GM12878 (cell line): ENCODE data around the gene SORL1. TPM values are rescaled to one million over a fixed set of nuclear protein-coding genes. Genes with fewer than 3 reads are reported as not detected.

Experiments
- ATAC-seq: fragments of 200-7000 bp; cut with Tn5 transposase; 3 replicates; pipeline ENCODE4 v1.9.1; 2020; ENCODE audit warnings: mild to moderate bottlenecking, moderate library complexity
- BruUV-seq: library from RNA; stranded (reverse); fragments of 400-500 nt; replicated peaks from 2 replicates; lab custom pipeline; 2021; lab: Mats Ljungman, UMichigan
- CTCF ChIA-PET: fragments of 300-600 bp; sonication (Branson Sonifier 250); formaldehyde crosslinking; extraction: SDS; loops from one replicate; lab custom pipeline; 2021; ENCODE audit warnings: inconsistent platforms; lab: Yijun Ruan, JAX
- POLR2A ChIA-PET: fragments of 350-600 bp; formaldehyde crosslinking; extraction: SDS; loops from one replicate; lab custom pipeline; 2021; ENCODE audit warnings: inconsistent platforms; lab: Charles Lee
- RAD21 ChIA-PET: fragments of 300-600 bp; sonication (Branson Sonifier 250); formaldehyde crosslinking; loops from one replicate; lab custom pipeline; 2023; ENCODE audit warnings: antibody characterized with exemption; ENCODE audit not compliant: unreplicated experiment; lab: Charles Lee
- SMC1A ChIA-PET: fragments of 300-600 bp; sonication (Branson Sonifier 250); formaldehyde crosslinking; loops from one replicate; lab custom pipeline; 2023; ENCODE audit not compliant: unreplicated experiment, uncharacterized antibody; lab: Charles Lee
- DNase-seq: peaks from one replicate; pipeline ENCODE4 v3.0.0-alpha.2; 2011; ENCODE audit warnings: low read depth, low spot score
- FAIRE-seq: peaks from 3 replicates; lab custom pipeline; 2011; peaks lifted over from hg19 to GRCh38; lab: Jason Lieb, UNC
- H2AFZ ChIP-seq: 2 replicates; pipeline ENCODE4 v1.6.0; 2011; ENCODE audit warnings: low read depth, low read length, control low read depth; ENCODE audit not compliant: control insufficient read depth
- H3K27ac ChIP-seq: 2 replicates; pipeline ENCODE4 v1.5.1; 2011; ENCODE audit warnings: control low read depth; ENCODE audit not compliant: control insufficient read depth, insufficient read depth
- H3K27me3 ChIP-seq, 2 experiments: replicated peaks in 1 of 2; 2 replicates each; pipeline versions ENCODE4 v1.6.0 to v1.6.1; 2011; ENCODE audit warnings: low read length in 1 of 2; ENCODE audit not compliant: control insufficient read depth in 2 of 2, insufficient read depth in 2 of 2
- H3K36me3 ChIP-seq, 2 experiments: 2 replicates each; pipeline ENCODE4 v1.5.1; 2011; ENCODE audit warnings: low read length in 1 of 2; ENCODE audit not compliant: control insufficient read depth in 2 of 2, insufficient read depth in 2 of 2
- H3K4me1 ChIP-seq: 2 replicates; pipeline ENCODE4 v1.6.1; 2011; ENCODE audit warnings: mild to moderate bottlenecking, low read length, moderate library complexity, mixed read lengths; ENCODE audit not compliant: control insufficient read depth, insufficient read depth
- H3K4me2 ChIP-seq: 2 replicates; pipeline ENCODE4 v1.6.0; 2011; ENCODE audit warnings: control low read depth; ENCODE audit not compliant: control insufficient read depth, insufficient read depth
- H3K4me3 ChIP-seq: fragments of 200-600 bp; sonication (generic); 2 replicates; pipeline ENCODE4 v1.5.1; 2016
- H3K79me2 ChIP-seq: 2 replicates; pipeline ENCODE4 v1.6.0; 2011; ENCODE audit warnings: low read length; ENCODE audit not compliant: control insufficient read depth, insufficient read depth
- H3K9ac ChIP-seq: 2 replicates; pipeline ENCODE4 v1.8.0; 2011; ENCODE audit warnings: low read length, control low read depth, mixed read lengths; ENCODE audit not compliant: control insufficient read depth, insufficient read depth
- H3K9me3 ChIP-seq: replicated peaks from 3 replicates; pipeline ENCODE4 v1.5.1; 2011; ENCODE audit warnings: mild to moderate bottlenecking, low read length; ENCODE audit not compliant: control insufficient read depth, insufficient read depth
- H4K20me1 ChIP-seq: 2 replicates; pipeline ENCODE4 v1.6.0; 2011; ENCODE audit not compliant: control insufficient read depth, insufficient read depth
- NR2F1 ChIP-seq: fragments of 450-650 bp; conservative IDR thresholded peaks from 2 replicates; pipeline ENCODE4 v1.6.1; 2017; ENCODE audit warnings: mild to moderate bottlenecking
- WGBS: methylation state at CpG from one replicate; pipeline ENCODE4 v1.1.6; 2016; ENCODE audit warnings: low lambda C conversion rate; ENCODE audit not compliant: insufficient replicate concordance, insufficient coverage; ENCODE audit errors: missing lambda C conversion rate; 5-methylcytosine and 5-hydroxymethylcytosine counted together
- in situ Hi-C: fragments of 300-500 bp; cut with MboI; formaldehyde crosslinking; loops from 9 replicates; pipeline ENCODE4 v1.14.3; 2018; ENCODE audit warnings: mixed read lengths
- intact Hi-C: fragments of 100-400 bp; cut with micrococcal nuclease; formaldehyde crosslinking; loops from one replicate; pipeline ENCODE4 v1.14.2; 2022; ENCODE audit not compliant: unreplicated experiment
- polyA plus RNA-seq, 11 experiments: library from polyadenylated mRNA; depleted of rRNA in 4 of 11; unstranded in 6 of 11; stranded (reverse) in 5 of 11; fragments of >200 nt; fragmentation: Nextera tagmentation in 4 of 11; fragmentation: Illumina TruSeq in 1 of 11; extraction: Ambion mirVana in 4 of 11; extraction: Trizol in 1 of 11; gene quantifications; 1 replicate in 1 of 11; 2 replicates in 10 of 11; pipeline versions ENCODE4 v1.2.1 to v1.2.3, GENCODE V29; 2011 to 2016; ENCODE audit warnings: inconsistent platforms in 2 of 11, missing spikeins in 2 of 11, low read depth in 1 of 11
- total RNA-seq, 4 experiments: library from RNA; depleted of rRNA in 3 of 4; stranded (reverse); fragments of >200 nt in 3 of 4; fragmentation: Illumina TruSeq in 1 of 4; extraction: Trizol in 1 of 4; gene quantifications; 2 replicates each; pipeline versions ENCODE4 v1.2.1 to v1.2.3, GENCODE V29; 2013 to 2021
- TF ChIP-seq, protein P1 (sequence below): fragments of 450-650 bp; IDR thresholded peaks from 2 replicates; pipeline ENCODE4 v1.6.1; 2016; ENCODE audit warnings: mild to moderate bottlenecking, moderate library complexity, borderline replicate concordance

The SORL1 gene
- total and polyA plus RNA-seq, 10 of the 15 experiments (the other 5 are each of a cell fraction or from before 2014, with no cell fraction given), result 20.2 to 107 (median 59.9) TPM

DNA sequence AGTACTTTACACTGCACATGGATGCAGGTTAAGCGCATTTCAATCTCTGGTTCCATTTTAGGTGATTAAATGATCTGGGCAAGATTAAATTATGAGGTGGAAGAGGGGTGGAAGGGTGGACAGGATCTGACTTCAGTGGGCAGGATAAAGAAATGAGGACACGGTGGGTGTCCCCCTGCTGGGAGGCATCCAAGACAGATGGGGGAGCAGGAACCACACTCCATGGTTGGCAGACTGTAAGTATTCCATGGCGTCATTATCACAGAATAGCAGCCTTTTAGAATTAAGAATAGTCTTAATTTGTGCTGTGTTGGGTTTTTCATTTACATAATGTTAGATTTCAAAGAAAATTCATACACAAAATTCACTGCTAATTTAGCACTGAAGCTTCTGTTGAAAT, 7.6 kb upstream of the SORL1 start:
- in situ Hi-C loops, result no loop called here
- H3K27me3 ChIP-seq, result no peaks in the 10 kb centered on the region
- TF ChIP-seq, protein P1, sequence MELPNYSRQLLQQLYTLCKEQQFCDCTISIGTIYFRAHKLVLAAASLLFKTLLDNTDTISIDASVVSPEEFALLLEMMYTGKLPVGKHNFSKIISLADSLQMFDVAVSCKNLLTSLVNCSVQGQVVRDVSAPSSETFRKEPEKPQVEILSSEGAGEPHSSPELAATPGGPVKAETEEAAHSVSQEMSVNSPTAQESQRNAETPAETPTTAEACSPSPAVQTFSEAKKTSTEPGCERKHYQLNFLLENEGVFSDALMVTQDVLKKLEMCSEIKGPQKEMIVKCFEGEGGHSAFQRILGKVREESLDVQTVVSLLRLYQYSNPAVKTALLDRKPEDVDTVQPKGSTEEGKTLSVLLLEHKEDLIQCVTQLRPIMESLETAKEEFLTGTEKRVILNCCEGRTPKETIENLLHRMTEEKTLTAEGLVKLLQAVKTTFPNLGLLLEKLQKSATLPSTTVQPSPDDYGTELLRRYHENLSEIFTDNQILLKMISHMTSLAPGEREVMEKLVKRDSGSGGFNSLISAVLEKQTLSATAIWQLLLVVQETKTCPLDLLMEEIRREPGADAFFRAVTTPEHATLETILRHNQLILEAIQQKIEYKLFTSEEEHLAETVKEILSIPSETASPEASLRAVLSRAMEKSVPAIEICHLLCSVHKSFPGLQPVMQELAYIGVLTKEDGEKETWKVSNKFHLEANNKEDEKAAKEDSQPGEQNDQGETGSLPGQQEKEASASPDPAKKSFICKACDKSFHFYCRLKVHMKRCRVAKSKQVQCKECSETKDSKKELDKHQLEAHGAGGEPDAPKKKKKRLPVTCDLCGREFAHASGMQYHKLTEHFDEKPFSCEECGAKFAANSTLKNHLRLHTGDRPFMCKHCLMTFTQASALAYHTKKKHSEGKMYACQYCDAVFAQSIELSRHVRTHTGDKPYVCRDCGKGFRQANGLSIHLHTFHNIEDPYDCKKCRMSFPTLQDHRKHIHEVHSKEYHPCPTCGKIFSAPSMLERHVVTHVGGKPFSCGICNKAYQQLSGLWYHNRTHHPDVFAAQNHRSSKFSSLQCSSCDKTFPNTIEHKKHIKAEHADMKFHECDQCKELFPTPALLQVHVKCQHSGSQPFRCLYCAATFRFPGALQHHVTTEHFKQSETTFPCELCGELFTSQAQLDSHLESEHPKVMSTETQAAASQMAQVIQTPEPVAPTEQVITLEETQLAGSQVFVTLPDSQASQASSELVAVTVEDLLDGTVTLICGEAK, result 0 out of 2 replicates have a peak, but pooled peaks have one; percentile 6
- no peak for TF ChIP-seq NR2F1
- TF ChIP-seq, all 136 proteins: peak for 1
- BruUV-seq, result no TSS peak
- Histone ChIP-seq H3K9ac (no peak overlapping the region), H4K20me1 (no peaks in the 10 kb centered on the region), H3K36me3 (no peaks in the 10 kb centered on the region), H3K9me3 (no peaks in the 10 kb centered on the region), H3K4me3 (no peak overlapping the region), H3K4me1 (peaks cover 45% of the 10 kb centered on the region), H2AFZ (no peak overlapping the region), H3K4me2 (no peak overlapping the region), H3K27ac (0 out of 2 replicates have a peak overlapping the region, but pooled peaks have one; percentile 5), H3K79me2 (peaks cover 9% of the 10 kb centered on the region)
- CTCF ChIA-PET, result interaction anchor here (0.8 to 2.8 kb wide), 9 partner anchors 10 to 147 kb away, joined by 3 to 12 read pairs (median 4); no protein-coding TSS in a partner anchor
- 66% methylated on average over 3 of the region's 3 CpGs for WGBS
- no peak for FAIRE-seq
- POLR2A ChIA-PET, result interaction anchor here (1.3 to 3.2 kb wide), 6 partner anchors 9 to 77 kb away, joined by 4 to 24 read pairs (median 6); no protein-coding TSS in a partner anchor
- no peak for DNase-seq
- intact Hi-C loops, result no loop called here
- ATAC-seq, result no peak
- RAD21 ChIA-PET, result interaction anchor here (1.0 to 12.7 kb wide), 14 partner anchors 11 to 146 kb away, joined by 3 to 232 read pairs (median 5); no protein-coding TSS in a partner anchor
- SMC1A ChIA-PET, result interaction anchor here (1.0 to 14.0 kb wide), 13 partner anchors 13 to 147 kb away, joined by 3 to 266 read pairs (median 7); no protein-coding TSS in a partner anchor
